Smooth muscle cell (in vitro differentiated cells): ENCODE measurements around the gene BYSL. TPM values are rescaled to one million over a fixed set of nuclear protein-coding genes. Genes with fewer than 3 reads are reported as not detected.
A peak's percentile ranks its signal among the peaks of the same experiment; 100 is the strongest.

ENCODE experiments used
- DNase-seq: peaks from one replicate; lab custom pipeline; 2025; ENCODE audit not compliant: unreplicated experiment; lab: John Stamatoyannopoulos, UW
- H2AFZ ChIP-seq: fragments of 200-600 bp; sonication (generic); 2 replicates; pipeline ENCODE4 v1.6.0; 2016; ENCODE audit warnings: antibody characterized with exemption, low read depth, mild to moderate bottlenecking
- H3F3A ChIP-seq: fragments of 200-600 bp; sonication (generic); 2 replicates; pipeline ENCODE4 v1.6.0; 2017; ENCODE audit warnings: antibody characterized with exemption, low read depth
- H3K27ac ChIP-seq: fragments of 200-600 bp; sonication (generic); 2 replicates; pipeline ENCODE4 v1.5.1; 2016; ENCODE audit warnings: low read depth, mild to moderate bottlenecking
- H3K27me3 ChIP-seq: fragments of 200-600 bp; sonication (generic); 2 replicates; pipeline ENCODE4 v1.6.1; 2016; ENCODE audit warnings: low read depth, mild to moderate bottlenecking
- H3K36me3 ChIP-seq: fragments of 200-600 bp; sonication (generic); 2 replicates; pipeline ENCODE4 v1.5.1; 2016; ENCODE audit warnings: low read depth
- H3K4me1 ChIP-seq: fragments of 200-600 bp; sonication (generic); 2 replicates; pipeline ENCODE4 v1.5.1; 2016; ENCODE audit warnings: low read depth
- H3K4me2 ChIP-seq: fragments of 200-600 bp; sonication (generic); 2 replicates; pipeline ENCODE4 v1.6.0; 2016; ENCODE audit warnings: mild to moderate bottlenecking
- H3K4me3 ChIP-seq: fragments of 200-600 bp; sonication (generic); 2 replicates; pipeline ENCODE4 v1.5.1; 2016; ENCODE audit warnings: mild to moderate bottlenecking
- H3K79me2 ChIP-seq: fragments of 200-600 bp; sonication (generic); 2 replicates; pipeline ENCODE4 v1.6.0; 2016; ENCODE audit warnings: low read depth, mild to moderate bottlenecking
- H3K9ac ChIP-seq: fragments of 200-600 bp; sonication (generic); 2 replicates; pipeline ENCODE4 v1.6.0; 2016; ENCODE audit warnings: low read depth
- H3K9me3 ChIP-seq: fragments of 200-600 bp; sonication (generic); replicated peaks from 2 replicates; pipeline ENCODE4 v1.5.1; 2016; ENCODE audit warnings: low read depth
- H4K20me1 ChIP-seq: fragments of 200-600 bp; sonication (generic); 2 replicates; pipeline ENCODE4 v1.6.0; 2016; ENCODE audit warnings: low read depth
- CTCF ChIP-seq: fragments of 200-600 bp; sonication (generic); IDR thresholded peaks from 2 replicates; pipeline ENCODE4 v1.5.1; 2017; ENCODE audit warnings: borderline replicate concordance, mild to moderate bottlenecking, antibody characterized with exemption; ENCODE audit not compliant: insufficient read depth, poor library complexity, severe bottlenecking
- WGBS: methylation state at CpG from one replicate; pipeline ENCODE4 v1.1.7; 2016; ENCODE audit warnings: low lambda C conversion rate; 5-methylcytosine and 5-hydroxymethylcytosine counted together
- polyA plus RNA-seq: library from polyadenylated mRNA; unstranded; fragments of >200 nt; fragmentation: Nextera tagmentation; extraction: Ambion mirVana; gene quantifications from 2 replicates; pipeline ENCODE4 v1.2.1, GENCODE V29; 2016
- total RNA-seq: library from RNA; depleted of rRNA; stranded (reverse); fragments of >200 nt; gene quantifications from 2 replicates; pipeline ENCODE4 v1.2.3, GENCODE V29; 2014

Gene BYSL
- total and polyA plus RNA-seq, 2 experiments from 2014 or later: 11.4 to 23.8 TPM

- peak overlapping the region; percentile 50 for H3K4me2 ChIP-seq
- no peak for TF ChIP-seq CTCF
Measured at GRCh38 chr6:41966961-41967311, 45.6 kb downstream of the BYSL start.

GRCh38 chr6:41967312-41968287 lies 46.3 kb downstream of the BYSL start:
- H3K36me3 ChIP-seq: no peaks in the 10 kb centered on the region

More at GRCh38 chr6:41966961-41967311, 45.6 kb downstream of the BYSL start:
- no peaks in the 10 kb centered on the region for H3K36me3 ChIP-seq
- no peaks in the 10 kb centered on the region for H4K20me1 ChIP-seq
- peaks cover 7% of the 10 kb centered on the region for H3K4me1 ChIP-seq
- no peaks in the 10 kb centered on the region for H3K79me2 ChIP-seq
- no peak overlapping the region for H3K4me3 ChIP-seq
- H3K9ac ChIP-seq: no peak overlapping the region
- H3K27ac ChIP-seq: peak overlapping the region; percentile 80
- no peaks in the 10 kb centered on the region for H3K27me3 ChIP-seq
- no peak overlapping the region for H2AFZ ChIP-seq
- 37% methylated on average over 4 of the region's 4 CpGs for WGBS
- peaks cover 7% of the 10 kb centered on the region for H3F3A ChIP-seq
- DNase-seq: no peak
- H3K9me3 ChIP-seq: no peaks in the 10 kb centered on the region

GRCh38 chr6:41970436-41970846 lies 49.1 kb downstream of the BYSL start:
- Histone ChIP-seq H4K20me1 (no peaks in the 10 kb centered on the region), H3F3A (peaks cover 7% of the 10 kb centered on the region), H3K27ac (no peak overlapping the region), H2AFZ (no peak overlapping the region), H3K27me3 (no peaks in the 10 kb centered on the region), H3K4me1 (peaks cover 7% of the 10 kb centered on the region), H3K79me2 (no peaks in the 10 kb centered on the region), H3K4me3 (no peak overlapping the region), H3K9me3 (no peaks in the 10 kb centered on the region), H3K4me2 (no peak overlapping the region), H3K9ac (no peak overlapping the region), H3K36me3 (no peaks in the 10 kb centered on the region)
- DNase-seq: no peak
- WGBS: 64% methylated on average over 4 of the region's 4 CpGs
- TF ChIP-seq CTCF: no peak

More at GRCh38 chr6:41967312-41968287, 46.3 kb downstream of the BYSL start:
- Histone ChIP-seq H4K20me1 (no peaks in the 10 kb centered on the region), H3K4me1 (peaks cover 7% of the 10 kb centered on the region), H3K79me2 (no peaks in the 10 kb centered on the region), H2AFZ (no peak overlapping the region), H3K4me3 (no peak overlapping the region), H3K4me2 (peak overlapping the region; percentile 50), H3F3A (peaks cover 7% of the 10 kb centered on the region), H3K9ac (no peak overlapping the region), H3K27me3 (no peaks in the 10 kb centered on the region), H3K27ac (peak overlapping the region; percentile 80), H3K9me3 (no peaks in the 10 kb centered on the region)
- TF ChIP-seq CTCF: no peak
- 57% methylated on average over 7 of the region's 7 CpGs for WGBS
- no peak for DNase-seq
